UCSD-AML1 (cell line): ENCODE data around the gene P2RY2.
A peak's percentile ranks its signal among the peaks of the same experiment; 100 is the strongest.

ENCODE experiments used
- DNase-seq: peaks from one replicate; lab custom pipeline; 2025; ENCODE audit not compliant: unreplicated experiment; lab: John Stamatoyannopoulos, UW

Gene P2RY2

GRCh38 chr11:73218106-73218829, at the start of gene P2RY2:
TSS of gene P2RY2 (plus strand) at chr11:73218281. CDS start at chr11:73234160, 15,879 bp downstream.
- peak; percentile 33 for DNase-seq

GRCh38 chr11:73168925-73169579, 49.0 kb upstream of the P2RY2 start:
- no peak for DNase-seq

DNA sequence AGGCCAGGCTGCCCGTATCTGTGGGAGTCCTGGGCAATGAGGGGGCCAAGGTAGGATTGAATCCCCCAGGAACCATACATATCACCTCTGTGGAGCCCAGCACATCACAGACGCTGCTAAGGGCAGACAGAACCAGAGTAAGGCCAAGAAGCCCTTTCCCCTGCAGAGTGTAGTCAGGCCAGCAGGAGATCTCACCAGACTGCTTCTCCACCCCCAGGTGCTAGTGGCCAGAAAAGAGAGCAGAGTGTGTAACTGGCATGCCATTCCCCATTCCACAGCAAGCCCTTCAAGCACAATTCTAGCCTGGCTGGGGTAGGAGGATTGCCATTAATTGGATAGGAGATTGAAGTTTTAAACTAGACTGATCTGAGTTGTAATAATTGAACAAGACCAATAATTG, 47.9 kb upstream of the P2RY2 start:
- DNase-seq: no peak

- no peak for DNase-seq
Observed at GRCh38 chr11:73171436-73172161, 46.5 kb upstream of the P2RY2 start.

DNA sequence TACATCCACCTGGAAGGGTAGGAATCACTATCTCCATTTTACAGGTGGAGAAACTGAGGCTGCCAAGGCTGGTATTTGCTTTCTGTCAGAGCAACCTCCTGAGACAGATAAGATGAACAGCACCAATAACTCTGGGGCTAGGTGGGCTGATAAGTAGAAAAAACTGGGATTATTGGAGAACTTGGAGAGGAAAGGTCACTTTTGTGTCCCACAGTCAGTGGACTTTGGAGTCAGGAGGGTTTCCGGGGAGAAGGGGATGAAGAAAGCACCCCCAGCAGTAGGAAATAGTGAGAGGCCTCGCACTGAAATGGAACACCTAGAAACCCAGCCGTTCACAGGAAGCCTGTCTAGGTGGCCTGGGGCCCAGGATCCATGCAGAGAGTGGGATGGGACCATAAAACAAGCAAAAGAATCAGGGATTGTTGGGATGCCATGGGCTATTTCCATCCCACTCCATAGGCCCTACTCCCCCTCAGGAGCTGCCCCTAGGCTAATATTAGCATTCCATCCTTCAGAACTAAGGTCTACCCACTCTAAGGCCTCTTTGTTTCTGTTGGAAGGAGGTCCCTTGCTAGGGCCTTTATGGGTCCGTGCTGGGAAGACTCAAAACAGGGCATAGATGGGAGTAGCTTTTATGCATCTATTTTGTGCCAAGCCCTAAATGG, 45.0 kb upstream of the P2RY2 start:
- no peak for DNase-seq

GRCh38 chr11:73173755-73174494, 44.2 kb upstream of the P2RY2 start:
- DNase-seq: no peak

- DNase-seq: no peak
Observed at GRCh38 chr11:73174495-73174791, 43.6 kb upstream of the P2RY2 start.

GRCh38 chr11:73175551-73176144, 42.4 kb upstream of the P2RY2 start:
- DNase-seq: no peak

- no peak for DNase-seq
Observed at GRCh38 chr11:73176145-73176873, 41.8 kb upstream of the P2RY2 start.

GRCh38 chr11:73176874-73177155, 41.3 kb upstream of the P2RY2 start:
- no peak for DNase-seq

GRCh38 chr11:73177380-73177777, 40.7 kb upstream of the P2RY2 start:
- no peak for DNase-seq

- peak; percentile 81 for DNase-seq
Observed at GRCh38 chr11:73177778-73178539, 40.1 kb upstream of the P2RY2 start.

DNA sequence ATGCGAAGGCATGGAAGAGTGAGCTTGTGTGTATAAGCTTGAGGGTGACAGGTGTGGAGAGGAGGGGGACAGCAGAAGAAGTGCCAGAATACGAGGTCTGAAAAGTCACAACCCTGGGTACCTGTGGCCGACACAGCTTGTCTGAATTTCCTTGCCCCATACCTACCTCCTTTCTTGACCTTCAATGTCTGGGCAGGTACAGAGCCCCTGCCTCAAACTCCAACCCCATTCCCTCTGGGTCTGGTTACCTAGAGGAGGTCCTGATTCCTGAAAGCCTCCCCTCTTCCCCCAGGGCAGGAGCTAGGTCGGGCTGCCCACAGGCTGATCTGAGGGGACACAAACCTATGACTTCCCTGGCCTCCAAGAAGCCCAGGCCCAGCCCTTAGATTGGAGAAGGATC, 39.4 kb upstream of the P2RY2 start:
- DNase-seq: no peak

DNA sequence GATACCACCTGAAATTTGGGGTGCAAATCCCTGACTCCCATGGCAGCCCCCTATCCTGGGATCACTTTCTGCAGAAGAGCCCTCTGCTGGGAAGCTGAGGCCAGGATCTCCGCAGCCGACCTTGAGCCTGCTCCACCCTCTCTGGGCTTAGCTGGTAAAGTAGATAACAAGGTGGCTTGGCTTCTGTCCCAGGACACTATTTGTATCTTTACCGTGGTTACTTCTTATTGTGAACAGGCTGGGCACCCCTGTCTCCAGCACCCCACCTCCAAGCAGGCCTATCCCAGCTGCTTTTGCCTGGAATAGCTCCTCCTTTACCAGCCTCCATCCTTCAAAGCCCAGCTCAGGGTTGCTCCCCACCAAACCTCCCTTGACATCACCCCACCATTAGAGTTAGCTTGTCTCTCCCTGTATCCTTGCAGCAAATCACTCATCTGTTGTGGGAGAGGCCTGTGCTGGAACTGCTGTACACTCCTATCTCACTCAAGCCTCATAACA, 35.2 kb upstream of the P2RY2 start:
- no peak for DNase-seq

GRCh38 chr11:73184953-73185671, 33.0 kb upstream of the P2RY2 start:
- DNase-seq: peak; percentile 85

- peak; percentile 65 for DNase-seq
Observed at GRCh38 chr11:73185680-73186293, 32.3 kb upstream of the P2RY2 start.

DNA sequence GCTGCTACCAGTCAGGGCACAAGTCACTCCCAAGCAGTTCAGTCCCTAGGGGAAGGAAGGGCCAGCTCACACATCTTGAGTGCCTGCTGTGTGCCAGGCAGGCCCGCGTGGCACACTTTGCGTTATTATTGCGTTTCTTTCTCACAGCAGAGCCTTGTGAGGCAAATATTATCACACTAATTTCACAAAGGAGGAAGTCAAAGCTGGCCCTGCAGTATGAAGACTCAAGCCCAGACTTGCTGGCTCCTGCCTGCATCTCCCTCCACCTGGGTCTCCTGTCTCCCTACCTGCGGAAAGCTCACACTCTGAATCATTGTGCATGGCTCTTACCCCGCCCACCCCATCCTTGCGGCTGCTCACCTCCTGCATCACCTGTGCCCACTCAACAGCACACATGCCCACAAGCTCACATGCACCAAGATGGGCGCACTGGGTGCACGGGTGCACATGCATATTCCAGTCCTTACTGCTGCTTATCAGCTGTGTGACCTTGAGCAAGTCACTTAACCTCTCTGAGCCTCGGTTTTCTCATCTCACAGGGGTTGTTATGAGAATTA, 31.7 kb upstream of the P2RY2 start:
- peak; percentile 64 for DNase-seq

GRCh38 chr11:73186886-73187285, 31.2 kb upstream of the P2RY2 start:
- no peak for DNase-seq
